ENCODE data around the gene CHAF1B. TPM values are rescaled to one million over a fixed set of nuclear protein-coding genes. Genes with fewer than 3 reads are reported as not detected.

Gene CHAF1B
- total and polyA plus RNA-seq, 10 of the 15 experiments (the other 5 are each of a cell fraction or from before 2014, with no cell fraction given) = 5.9 to 31.5 (median 17.3) TPM

- Histone ChIP-seq H3K4me3 (no peak overlapping the region), H3K27ac (ENCODE audit: control insufficient read depth, insufficient read depth) (no peak overlapping the region), H3K79me2 (ENCODE audit: control insufficient read depth, insufficient read depth, low read length) (no peaks in the 10 kb centered on the region), H3K27me3 (replicated peaks in 1 of 2; ENCODE audit: control insufficient read depth in 2 of 2, insufficient read depth in 2 of 2, low read length in 1 of 2) (no peaks in the 10 kb centered on the region), H3K9me3 (replicated peaks; ENCODE audit: control insufficient read depth, insufficient read depth, low read length) (no peaks in the 10 kb centered on the region), H3K9ac (ENCODE audit: control insufficient read depth, insufficient read depth, low read length) (no peak overlapping the region), H3K4me2 (ENCODE audit: control insufficient read depth, insufficient read depth) (no peak overlapping the region), H4K20me1 (ENCODE audit: control insufficient read depth, insufficient read depth) (no peaks in the 10 kb centered on the region), H2AFZ (ENCODE audit: control insufficient read depth, low read depth, low read length) (no peak overlapping the region), H3K4me1 (ENCODE audit: control insufficient read depth, insufficient read depth, low read length) (no peaks in the 10 kb centered on the region), H3K36me3 (ENCODE audit: control insufficient read depth in 2 of 2, insufficient read depth in 2 of 2, low read length in 1 of 2) (no peaks in the 10 kb centered on the region; a peak in 2 of 4 replicates)
- WGBS (ENCODE audit: insufficient coverage, insufficient replicate concordance, low lambda C conversion rate, missing lambda C conversion rate) = 96% methylated on average over 6 of the region's 6 CpGs
- in situ Hi-C loops (cut with MboI) = no loop called here
- FAIRE-seq (no peak), ATAC-seq (no peak), DNase-seq (ENCODE audit: low read depth, low spot score) (no peak)
- TF ChIP-seq YBX1 (IDR thresholded peaks at IDR 0.05) = no peak
- TF ChIP-seq SMARCA5 (IDR thresholded peaks at IDR 0.05) = no peak
- no peak for TF ChIP-seq IRF3 (IDR thresholded peaks at IDR 0.05)
- TF ChIP-seq POLR2AphosphoS2 (IDR thresholded peaks at IDR 0.05; ENCODE audit: low read depth, low read length) = no peak
- RAD21 ChIA-PET (ENCODE audit: unreplicated experiment) = no interaction called here
- CTCF ChIA-PET = no interaction called here
- SMC1A ChIA-PET (ENCODE audit: uncharacterized antibody, unreplicated experiment) = no interaction called here
- BruUV-seq (replicated peaks) = no TSS peak
- intact Hi-C loops (cut with micrococcal nuclease; ENCODE audit: unreplicated experiment) = no loop called here
- POLR2A ChIA-PET = interaction anchor here (0.6 kb wide), 1 partner anchor 393 kb away, joined by 3 read pairs; no protein-coding TSS in a partner anchor
Observed at GRCh38 chr21:36395353-36396111, 10.3 kb downstream of the CHAF1B start.

- no peaks in the 10 kb centered on the region for H3K79me2 ChIP-seq (ENCODE audit: control insufficient read depth, insufficient read depth, low read length)
- H3K4me2 ChIP-seq (ENCODE audit: control insufficient read depth, insufficient read depth) = no peak overlapping the region
- in situ Hi-C loops (cut with MboI) = no loop called here
- ChIA-PET CTCF (interaction anchor here (1.9 kb wide), 1 partner anchor 8 kb away, joined by 5 read pairs; no protein-coding TSS in a partner anchor), POLR2A (interaction anchor here (0.6 kb wide), 1 partner anchor 394 kb away, joined by 3 read pairs; no protein-coding TSS in a partner anchor), SMC1A (ENCODE audit: uncharacterized antibody, unreplicated experiment) (no interaction called here), RAD21 (ENCODE audit: unreplicated experiment) (no interaction called here)
- no peak overlapping the region for H3K9ac ChIP-seq (ENCODE audit: control insufficient read depth, insufficient read depth, low read length)
- DNase-seq (ENCODE audit: low read depth, low spot score) = no peak
- H3K36me3 ChIP-seq (ENCODE audit: control insufficient read depth in 2 of 2, insufficient read depth in 2 of 2, low read length in 1 of 2) = no peaks in the 10 kb centered on the region; a peak in 2 of 4 replicates
- no peaks in the 10 kb centered on the region for H3K27me3 ChIP-seq (replicated peaks in 1 of 2; ENCODE audit: control insufficient read depth in 2 of 2, insufficient read depth in 2 of 2, low read length in 1 of 2)
- intact Hi-C loops (cut with micrococcal nuclease; ENCODE audit: unreplicated experiment) = no loop called here
- no peak overlapping the region for H3K27ac ChIP-seq (ENCODE audit: control insufficient read depth, insufficient read depth)
- no peaks in the 10 kb centered on the region for H3K9me3 ChIP-seq (replicated peaks; ENCODE audit: control insufficient read depth, insufficient read depth, low read length)
- ATAC-seq = no peak
- FAIRE-seq = no peak
- H3K4me3 ChIP-seq = no peak overlapping the region
- BruUV-seq (replicated peaks) = no TSS peak
- TF ChIP-seq MXI1 (IDR thresholded peaks at IDR 0.05; ENCODE audit: low read depth, low read length) (no peak), WRNIP1 (IDR thresholded peaks at IDR 0.05; ENCODE audit: borderline replicate concordance, low read depth, low read length) (no peak), HCFC1 (IDR thresholded peaks at IDR 0.05; ENCODE audit: low read length) (no peak), CHD4 (IDR thresholded peaks at IDR 0.05) (no peak), YBX1 (IDR thresholded peaks at IDR 0.05) (no peak), POLR2A (IDR thresholded peaks at IDR 0.05; ENCODE audit: low read depth, low read length) (no peak), NFYA (IDR thresholded peaks at IDR 0.05; ENCODE audit: borderline replicate concordance, low read depth, low read length) (no peak)
- no peak overlapping the region for H2AFZ ChIP-seq (ENCODE audit: control insufficient read depth, low read depth, low read length)
- no peaks in the 10 kb centered on the region for H3K4me1 ChIP-seq (ENCODE audit: control insufficient read depth, insufficient read depth, low read length)
- WGBS (ENCODE audit: insufficient coverage, insufficient replicate concordance, low lambda C conversion rate, missing lambda C conversion rate) = 100% methylated on average over 3 of the region's 3 CpGs
- no peaks in the 10 kb centered on the region for H4K20me1 ChIP-seq (ENCODE audit: control insufficient read depth, insufficient read depth)
Observed at GRCh38 chr21:36396325-36396724, 11.1 kb downstream of the CHAF1B start.

Measured in GM12878 (cell line).